Heart left ventricle (tissue), 16 donors: ENCODE data around the gene ADD2. TPM values are rescaled to one million over a fixed set of nuclear protein-coding genes. Genes with fewer than 3 reads are reported as not detected.

Experiments
- ATAC-seq, 4 donors: fragments of 200-7000 bp; cut with Tn5 transposase; one replicate each; pipeline ENCODE4 v1.9.1; 2020 to 2022; ENCODE audit warnings: moderate library complexity in 4 of 4, mild to moderate bottlenecking in 3 of 4, moderate number of reproducible peaks in 1 of 4
- DNase-seq, 5 donors: peaks; one replicate each; pipeline ENCODE4 v3.0.0-alpha.2; 2020
- H3K27ac ChIP-seq, 12 donors: fragments of 200-600 bp; sonication (generic) in 4 of 12; one replicate each; pipeline versions ENCODE4 v1.5.0 to v1.8.0; 2016 to 2022; ENCODE audit warnings: mild to moderate bottlenecking in 2 of 12
- H3K27me3 ChIP-seq, 9 donors: fragments of 200-600 bp; sonication (generic) in 2 of 9; one replicate each; pipeline versions ENCODE4 v1.5.1 to v1.8.0; 2016 to 2022; ENCODE audit warnings: mild to moderate bottlenecking in 3 of 9
- H3K36me3 ChIP-seq, 9 donors: fragments of 200-600 bp; sonication (generic) in 2 of 9; one replicate each; pipeline versions ENCODE4 v1.5.0 to v1.8.0; 2018 to 2022; ENCODE audit warnings: mild to moderate bottlenecking in 2 of 9
- H3K4me1 ChIP-seq, 12 donors: fragments of 200-600 bp; sonication (generic) in 4 of 12; one replicate each; pipeline versions ENCODE4 v1.5.0 to v1.8.0; 2016 to 2022; ENCODE audit warnings: mild to moderate bottlenecking in 3 of 12
- H3K4me3 ChIP-seq, 12 donors: fragments of 200-600 bp; sonication (generic) in 4 of 12; one replicate each; pipeline versions ENCODE4 v1.5.0 to v1.8.0; 2017 to 2022; ENCODE audit warnings: mild to moderate bottlenecking in 9 of 12, moderate library complexity in 4 of 12
- H3K9me3 ChIP-seq, 12 donors: fragments of 200-600 bp; sonication (generic) in 4 of 12; one replicate each; pipeline versions ENCODE4 v1.5.0 to v1.8.0; 2016 to 2022; ENCODE audit warnings: mild to moderate bottlenecking in 1 of 12
- CTCF ChIP-seq, 12 donors: fragments of 200-600 bp; sonication (generic) in 4 of 12; IDR thresholded peaks; one replicate each; pipeline versions ENCODE4 v1.5.0 to v1.8.0; 2018 to 2022; ENCODE audit warnings: antibody characterized with exemption in 12 of 12, mild to moderate bottlenecking in 5 of 12
- POLR2A ChIP-seq, 2 donors: fragments of 450-650 bp; IDR thresholded peaks; one replicate each; pipeline ENCODE4 v1.6.1; 2017; ENCODE audit warnings: antibody characterized with exemption in 2 of 2, mild to moderate bottlenecking in 2 of 2, moderate library complexity in 2 of 2
- WGBS, 4 donors: extraction: QIAGEN DNeasy Blood & Tissue Kit in 2 of 4; methylation state at CpG; one replicate each; pipeline versions ENCODE4 v1.1.5 to v1.1.7; 2013 to 2018; 5-methylcytosine and 5-hydroxymethylcytosine counted together
- intact Hi-C, 10 donors: fragments of 100-400 bp; cut with DNase I; formaldehyde crosslinking; loops; one replicate each; pipeline versions ENCODE4 v1.11.1 to v1.14.2; 2022
- polyA plus RNA-seq, 2 donors: library from polyadenylated mRNA; stranded (reverse); fragments of 200-250 nt; gene quantifications; one replicate each; pipeline ENCODE4 v1.2.3, GENCODE V29; 2013
- total RNA-seq, 9 donors: library from RNA; depleted of rRNA in 2 of 9; stranded (reverse); fragments of >200 nt in 2 of 9; fragmentation: NEBNext Ultra II Directional in 3 of 9; extraction: Animal tissue kit (Norgen Biotek cat#: 25700) in 3 of 9; gene quantifications; one replicate each; pipeline versions ENCODE4 v1.1.0 to v1.2.4, GENCODE V29; 2016 to 2023
- donor health status: ischemic (EF 13 %, LVEDD 7.1; RV severe dilation, severe dysfunction).
- donor health status: healthy with polysubstance abuse.
- donor health status: DM: no; HTN: yes; CAD: no.
- donor health status: DM: no; HTN: no; CAD: no.
- donor health status: ischemic (EF 25% LVEDD 6.9; RV normal size, moderate dysfunction).
- donor health status: ischemic (EF 25% LVEDD 5.7; RV mildly dilated, moderate dysfunction).
- donor health status: healthy.
- donor health status: DM: yes; HTN: yes; CAD: no.
- donor health status: ischemic (EF 35%, LVEDD 5.7; RV mildly dilated, moderate dysfunction).
- donor health status: nonischemic (EF 11% LVEDD 7.7; RV severe dilation, severe dysfunction).
- donor health status: DM: yes; HTN: yes; CAD: no.
- donor health status: PGD.
- donor health status: ischemic (EF 29% LVEDD 5.4; RV normal size, mild dysfunction).
- donor health status: nonischemic (EF 23%, LVEDD 6.1; RV moderate dilation, normal function).

ADD2 gene
- total and polyA plus RNA-seq, 11 donors = 0.49 to 7.3 (median 3.0) TPM

- H3K9me3 ChIP-seq = no peaks in the 10 kb centered on the region
- no peak for TF ChIP-seq CTCF (IDR thresholded peaks at IDR 0.05)
- no peak for TF ChIP-seq POLR2A (IDR thresholded peaks at IDR 0.05)
- WGBS, 4 donors = 64 to 80% (median 77%) methylated on average over 7 of the region's 7 CpGs
- H3K27ac ChIP-seq = no peak overlapping the region
- intact Hi-C loops = loop anchor here in 1 of 10 donors (10.0 kb wide), 1 partner anchor 59 kb away; the partner anchor contains the start of gene TGFA
- no peaks in the 10 kb centered on the region for H3K36me3 ChIP-seq
- H3K4me3 ChIP-seq = no peak overlapping the region
- no peak for DNase-seq
- peaks cover 0 to 4% (median 0%) of the 10 kb centered on the region in 12 donors for H3K4me1 ChIP-seq
- ATAC-seq = no peak
- peaks cover 0 to 8% (median 0%) of the 10 kb centered on the region in 9 donors for H3K27me3 ChIP-seq
Measured at GRCh38 chr2:70613521-70613920, 154.5 kb downstream of the ADD2 start.

GRCh38 chr2:70612574-70612973, 155.4 kb downstream of the ADD2 start:
- H3K36me3 ChIP-seq = no peaks in the 10 kb centered on the region

GRCh38 chr2:70608373-70608772, 159.6 kb downstream of the ADD2 start:
- Histone ChIP-seq H3K9me3 (no peaks in the 10 kb centered on the region), H3K27ac (no peak overlapping the region), H3K36me3 (no peaks in the 10 kb centered on the region), H3K4me1 (no peaks in the 10 kb centered on the region), H3K27me3 (peaks cover 0 to 11% (median 0%) of the 10 kb centered on the region in 9 donors), H3K4me3 (no peak overlapping the region)
- ATAC-seq (no peak), DNase-seq (no peak)
- 61 to 86% (median 79%) methylated on average over 6 of the region's 6 CpGs for WGBS, 4 donors
- intact Hi-C loops = no loop called here
- no peak for TF ChIP-seq POLR2A (IDR thresholded peaks at IDR 0.05)
- TF ChIP-seq CTCF (IDR thresholded peaks at IDR 0.05) = no peak

More at GRCh38 chr2:70612574-70612973, 155.4 kb downstream of the ADD2 start:
- Histone ChIP-seq H3K9me3 (no peaks in the 10 kb centered on the region), H3K27me3 (peaks cover 0 to 5% (median 0%) of the 10 kb centered on the region in 9 donors), H3K4me1 (peaks cover 0 to 4% (median 0%) of the 10 kb centered on the region in 12 donors), H3K27ac (no peak overlapping the region), H3K4me3 (no peak overlapping the region)
- intact Hi-C loops = loop anchor here in 1 of 10 donors (10.0 kb wide), 1 partner anchor 58 kb away; the partner anchor contains the start of gene TGFA
- WGBS, 4 donors = 85 to 93% (median 91%) methylated on average over 3 of the region's 3 CpGs
- ATAC-seq = no peak
- DNase-seq = no peak
- TF ChIP-seq CTCF (IDR thresholded peaks at IDR 0.05) = no peak
- no peak for TF ChIP-seq POLR2A (IDR thresholded peaks at IDR 0.05)

- DNase-seq (no peak), ATAC-seq (no peak)
- intact Hi-C loops = no loop called here
- TF ChIP-seq CTCF (IDR thresholded peaks at IDR 0.05) (no peak), POLR2A (IDR thresholded peaks at IDR 0.05) (no peak)
- no peaks in the 10 kb centered on the region for H3K9me3 ChIP-seq
- H3K27me3 ChIP-seq = peaks cover 0 to 12% (median 0%) of the 10 kb centered on the region in 9 donors
- H3K4me3 ChIP-seq = no peak overlapping the region
- H3K36me3 ChIP-seq = no peaks in the 10 kb centered on the region
- H3K27ac ChIP-seq = no peak overlapping the region
- no peaks in the 10 kb centered on the region for H3K4me1 ChIP-seq
- 75 to 80% (median 79%) methylated on average over 8 of the region's 8 CpGs for WGBS, 4 donors
Measured at GRCh38 chr2:70607121-70607561, 160.9 kb downstream of the ADD2 start.

Other genes starting within 250 kb of the ADD2 start
- gene TGFA, start 214.4 kb downstream of the ADD2 start, total RNA-seq = 1 to 10 TPM in 5 of 9 donors, under 1 TPM in 4; 0.56 to 4.9 (median 1.0) TPM
- 1 to 10 TPM in 1 of 2 donors, under 1 TPM in 1; 0.50 to 1.3 TPM for gene TGFA, start 214.4 kb downstream of the ADD2 start, polyA plus RNA-seq
- not detected for gene FIGLA, start 22.4 kb upstream of the ADD2 start, total RNA-seq
- gene FIGLA, start 22.4 kb upstream of the ADD2 start, polyA plus RNA-seq = not detected
- under 1 TPM in 6 of 9 donors, not detected in 3; 0.09 to 0.38 (median 0.19) TPM for gene CLEC4F, start 52.4 kb upstream of the ADD2 start, total RNA-seq
- gene CLEC4F, start 52.4 kb upstream of the ADD2 start, polyA plus RNA-seq = under 1 TPM; 0.04 to 0.46 TPM
- under 1 TPM in 5 of 9 donors, not detected in 4; 0.16 to 0.48 (median 0.20) TPM for gene CD207, start 67.6 kb upstream of the ADD2 start, total RNA-seq
- gene CD207, start 67.6 kb upstream of the ADD2 start, polyA plus RNA-seq = under 1 TPM; 0.04 to 0.19 TPM
- gene VAX2, start 132.4 kb upstream of the ADD2 start, total RNA-seq = under 1 TPM in 6 of 9 donors, not detected in 3; 0.19 to 0.63 (median 0.55) TPM
- gene VAX2, start 132.4 kb upstream of the ADD2 start, polyA plus RNA-seq = 1 to 10 TPM in 1 of 2 donors, under 1 TPM in 1; 0.08 to 1.1 TPM
- under 1 TPM in 5 of 9 donors, not detected in 4; 0.16 to 0.60 (median 0.48) TPM for gene ATP6V1B1, start 167.7 kb upstream of the ADD2 start, total RNA-seq
- gene ATP6V1B1, start 167.7 kb upstream of the ADD2 start, polyA plus RNA-seq = 1 to 10 TPM in 1 of 2 donors, under 1 TPM in 1; 0.19 to 1.8 TPM
- 1 to 10 TPM in 2 of 9 donors, under 1 TPM in 5, not detected in 2; 0.28 to 1.8 (median 0.40) TPM for gene ANKRD53, start 210.4 kb upstream of the ADD2 start, total RNA-seq
- under 1 TPM; 0.44 to 0.65 TPM for gene ANKRD53, start 210.4 kb upstream of the ADD2 start, polyA plus RNA-seq
- 10 to 100 TPM; 32.1 to 54.4 (median 50.4) TPM for gene TEX261, start 226.7 kb upstream of the ADD2 start, total RNA-seq
- gene TEX261, start 226.7 kb upstream of the ADD2 start, polyA plus RNA-seq = 10 to 100 TPM; 29.2 to 69.3 TPM